Lower leg skin (tissue), 3 donors: ENCODE measurements around the gene DDO.

Source experiments
- CTCF ChIP-seq, 3 donors: fragments of 450-650 bp; IDR thresholded peaks; one replicate each; pipeline ENCODE4 v1.5.1; 2016; ENCODE audit warnings: antibody characterized with exemption in 3 of 3, mild to moderate bottlenecking in 3 of 3, moderate library complexity in 2 of 3
- POLR2A ChIP-seq, 2 donors: fragments of 450-650 bp; IDR thresholded peaks; one replicate each; pipeline ENCODE4 v1.6.1; 2016 to 2017; ENCODE audit warnings: antibody characterized with exemption in 2 of 2, mild to moderate bottlenecking in 1 of 2, moderate library complexity in 1 of 2

DNA sequence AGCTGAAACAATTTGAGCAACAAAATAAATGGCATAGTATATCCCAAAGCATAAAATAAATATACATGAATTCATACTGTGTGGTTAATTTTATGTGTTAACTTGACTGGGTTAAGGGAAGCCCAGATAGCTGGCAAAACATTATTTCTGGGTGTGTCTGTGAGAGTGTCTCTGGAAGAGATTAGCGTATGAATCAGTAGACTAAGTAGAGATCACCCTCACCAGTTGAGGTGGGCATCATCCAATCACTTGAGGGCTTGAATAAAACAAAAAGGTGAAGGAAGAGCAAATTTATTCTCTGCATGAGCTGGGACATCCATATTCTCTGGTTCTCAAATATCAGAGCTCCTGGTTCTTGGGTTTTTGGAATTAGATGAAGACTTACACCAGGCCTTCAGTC lies 43.1 kb upstream of the DDO start:
- TF ChIP-seq CTCF (IDR thresholded peaks at IDR 0.05) (no peak), POLR2A (IDR thresholded peaks at IDR 0.05) (no peak)
